Urinary bladder (tissue), 4 donors: ENCODE data around the gene NEK2. TPM values are rescaled to one million over a fixed set of nuclear protein-coding genes. Genes with fewer than 3 reads are reported as not detected.
A peak's percentile ranks its signal among the peaks of the same experiment; 100 is the strongest.
"Not testable (repeated sequence)": the region's sequence is repeated elsewhere in the genome, so short reads cannot be mapped to it uniquely, and the experiment has no call there.

Source experiments
- DNase-seq: peaks from one replicate; pipeline ENCODE4 v3.0.0-alpha.2; 2015; ENCODE audit errors: extremely low spot score
- H3K27ac ChIP-seq: one replicate; pipeline ENCODE4 v1.5.1; 2013; ENCODE audit warnings: low read depth, mild to moderate bottlenecking, moderate library complexity
- H3K36me3 ChIP-seq: one replicate; pipeline ENCODE4 v1.6.1; 2013; ENCODE audit warnings: mild to moderate bottlenecking, moderate library complexity; ENCODE audit not compliant: insufficient read depth
- H3K4me1 ChIP-seq: one replicate; pipeline ENCODE4 v1.6.1; 2013; ENCODE audit warnings: mild to moderate bottlenecking, moderate library complexity; ENCODE audit not compliant: insufficient read depth
- H3K4me3 ChIP-seq: one replicate; pipeline ENCODE4 v1.5.1; 2013; ENCODE audit warnings: low read depth, low read length
- WGBS: extraction: QIAGEN DNeasy Blood & Tissue Kit; methylation state at CpG from one replicate; pipeline ENCODE4 v1.1.7; 2013; 5-methylcytosine and 5-hydroxymethylcytosine counted together
- polyA plus RNA-seq: library from polyadenylated mRNA; stranded (reverse); fragments of 200-250 nt; gene quantifications from one replicate; pipeline ENCODE4 v1.2.3, GENCODE V29; 2013
- total RNA-seq: library from RNA; depleted of rRNA; stranded (reverse); fragments of >200 nt; gene quantifications from one replicate; pipeline ENCODE4 v1.2.3, GENCODE V29; 2014
- donor health status: healthy with polysubstance abuse.
- donor health status: healthy.

NEK2 gene
- total and polyA plus RNA-seq, 2 donors: 0.18 to 13.1 TPM

DNA sequence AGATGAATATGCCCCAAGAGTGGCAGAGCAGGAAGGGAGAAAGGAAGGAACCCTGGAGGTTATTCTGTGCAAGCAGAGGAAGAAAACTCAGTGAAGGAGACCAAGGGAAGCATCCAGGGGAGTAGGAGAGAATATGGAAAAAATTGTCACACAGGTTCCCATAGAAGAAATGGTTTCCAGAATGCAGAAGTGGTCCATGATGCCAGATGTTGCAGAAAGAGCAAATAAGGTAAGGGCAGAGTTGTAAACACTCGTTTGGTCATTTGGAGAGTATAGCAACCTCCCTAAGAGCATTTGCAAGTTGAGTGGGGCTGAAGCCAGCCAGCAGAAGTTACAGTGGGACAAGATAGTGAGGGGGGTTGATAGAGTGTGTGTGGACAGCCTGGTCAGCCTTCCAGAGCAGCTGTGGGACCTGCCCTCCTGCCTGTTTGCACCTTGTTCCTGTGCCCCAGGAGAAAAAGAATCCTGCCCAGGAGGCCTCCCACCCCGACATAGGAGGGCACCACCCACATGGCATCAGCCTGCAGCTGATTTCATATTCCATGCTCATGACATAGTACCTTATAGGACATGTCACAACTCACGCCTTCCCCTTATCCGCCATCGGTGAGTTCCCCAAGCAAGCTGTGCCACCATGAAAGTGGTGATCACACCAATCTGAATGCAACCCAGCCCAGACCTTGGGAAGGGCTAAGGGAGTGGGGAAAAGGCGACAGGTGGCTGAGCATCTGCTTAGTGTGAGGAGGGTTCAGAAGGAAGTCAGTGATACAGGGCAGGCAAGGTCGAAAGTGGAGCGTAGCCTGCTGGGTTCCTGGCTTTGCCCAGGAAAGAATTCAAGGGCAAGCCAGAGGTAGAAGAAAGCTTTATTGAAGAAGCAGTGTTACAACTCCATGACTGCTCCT lies 8.2 kb upstream of the NEK2 start:
- DNase-seq: no peak
- 83% methylated on average over 8 of the region's 8 CpGs for WGBS

DNA sequence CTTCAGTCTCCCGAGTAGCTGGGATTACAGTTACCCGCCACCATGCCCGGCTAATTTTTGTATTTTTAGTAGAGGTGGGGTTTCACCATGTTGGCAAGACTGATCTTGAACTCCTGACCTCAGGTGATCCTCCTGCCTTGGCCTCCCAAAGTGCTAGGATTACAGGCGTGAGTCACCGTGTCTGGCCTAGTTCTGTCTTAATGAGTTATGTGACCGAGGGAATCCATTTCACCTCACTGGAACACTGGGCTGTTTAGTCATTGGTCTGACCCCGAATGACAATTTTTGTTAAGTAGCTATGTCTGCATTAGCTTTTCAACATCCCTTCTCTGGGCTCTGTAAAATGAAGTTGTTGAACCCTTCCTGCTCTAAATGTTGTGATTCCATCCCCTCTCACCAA lies 6.8 kb upstream of the NEK2 start:
- H3K4me1 ChIP-seq, DNase-seq, H3K4me3 ChIP-seq, H3K36me3 ChIP-seq, H3K27ac ChIP-seq: not testable (repeated sequence)
- 93% methylated on average over 7 of the region's 7 CpGs for WGBS

More for the DNA sequence above, 8.2 kb upstream of the NEK2 start:
- H3K36me3 ChIP-seq: no peaks in the 10 kb centered on the region
- H3K4me1 ChIP-seq: no peaks in the 10 kb centered on the region
- no peak overlapping the region for H3K4me3 ChIP-seq
- H3K27ac ChIP-seq: no peak overlapping the region

DNA sequence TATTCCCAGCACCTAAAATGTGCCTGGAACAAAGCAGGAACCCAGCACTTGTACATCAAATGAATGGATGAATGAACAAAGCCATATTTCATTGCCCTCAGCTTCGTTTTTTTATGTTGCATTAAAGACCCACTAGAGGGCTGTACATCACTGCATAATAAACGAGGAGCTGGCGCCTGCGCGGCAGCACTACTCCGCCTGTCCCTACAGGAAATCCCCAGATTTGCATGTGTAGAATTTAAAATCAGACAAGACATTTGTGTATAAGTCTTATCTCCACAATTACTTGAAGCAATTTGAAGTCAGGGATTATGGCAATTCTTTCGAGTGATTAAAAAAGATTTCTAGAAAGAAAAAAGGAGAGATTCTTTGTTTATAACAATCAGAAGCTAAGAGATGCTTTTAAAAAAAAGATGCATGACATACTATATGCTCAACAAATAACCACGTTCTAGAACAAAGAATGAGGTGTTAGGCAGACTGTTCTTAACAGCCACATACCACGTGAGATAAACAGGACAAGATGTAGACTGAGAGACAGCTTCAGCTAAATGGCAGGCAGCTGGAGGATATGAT lies 5.4 kb upstream of the NEK2 start:
- Histone ChIP-seq H3K4me1 (no peaks in the 10 kb centered on the region), H3K4me3 (no peak overlapping the region), H3K27ac (no peak overlapping the region), H3K36me3 (no peaks in the 10 kb centered on the region)
- WGBS: 2% methylated on average over 9 of the region's 9 CpGs
- DNase-seq: peak; percentile 71

DNA sequence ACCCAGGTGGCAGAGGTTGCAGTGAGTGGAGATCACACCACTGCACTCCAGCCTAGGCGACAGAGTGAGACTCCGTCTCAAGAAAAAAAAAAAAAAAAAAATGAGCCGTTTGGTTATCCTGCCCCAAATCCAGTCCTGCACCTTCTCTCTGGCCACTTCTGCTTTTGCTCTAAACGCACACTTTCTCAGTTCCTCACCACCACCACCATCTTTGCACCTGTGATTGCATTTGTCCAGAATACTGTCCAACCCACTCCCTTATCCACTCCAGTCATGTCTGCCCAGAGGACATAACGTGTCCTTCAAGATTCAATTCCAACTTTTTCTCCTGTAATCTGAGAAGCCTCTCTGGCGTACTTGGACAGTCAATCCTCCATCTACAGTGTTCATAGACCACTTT lies 2.2 kb upstream of the NEK2 start:
- 58% methylated on average over 6 of the region's 6 CpGs for WGBS
- Histone ChIP-seq H3K4me3 (no peak overlapping the region), H3K4me1 (no peaks in the 10 kb centered on the region), H3K27ac (no peak overlapping the region), H3K36me3 (no peaks in the 10 kb centered on the region)
- DNase-seq: no peak

DNA sequence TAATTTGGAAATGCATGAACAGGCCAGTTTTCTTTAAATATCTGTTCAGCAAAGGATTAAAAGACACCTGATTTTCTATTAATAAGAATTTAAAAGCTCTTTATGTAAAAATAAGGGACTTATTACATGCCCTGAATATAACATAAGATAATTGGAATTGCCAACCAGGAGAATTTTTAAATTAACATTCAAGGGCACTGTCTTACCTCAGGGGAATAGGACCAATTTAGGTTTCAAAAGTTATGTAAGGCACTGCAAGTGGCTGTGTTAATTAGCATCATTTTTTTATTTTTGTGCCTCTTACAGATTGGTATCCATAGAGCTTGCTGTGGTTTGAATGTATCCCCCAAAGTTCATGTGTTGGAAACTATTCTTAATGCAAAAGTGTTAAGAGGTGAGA lies 1.3 kb upstream of the NEK2 start:
- no peak for DNase-seq
- Histone ChIP-seq H3K27ac (no peak overlapping the region), H3K4me1 (no peaks in the 10 kb centered on the region), H3K4me3 (no peak overlapping the region), H3K36me3 (no peaks in the 10 kb centered on the region)

DNA sequence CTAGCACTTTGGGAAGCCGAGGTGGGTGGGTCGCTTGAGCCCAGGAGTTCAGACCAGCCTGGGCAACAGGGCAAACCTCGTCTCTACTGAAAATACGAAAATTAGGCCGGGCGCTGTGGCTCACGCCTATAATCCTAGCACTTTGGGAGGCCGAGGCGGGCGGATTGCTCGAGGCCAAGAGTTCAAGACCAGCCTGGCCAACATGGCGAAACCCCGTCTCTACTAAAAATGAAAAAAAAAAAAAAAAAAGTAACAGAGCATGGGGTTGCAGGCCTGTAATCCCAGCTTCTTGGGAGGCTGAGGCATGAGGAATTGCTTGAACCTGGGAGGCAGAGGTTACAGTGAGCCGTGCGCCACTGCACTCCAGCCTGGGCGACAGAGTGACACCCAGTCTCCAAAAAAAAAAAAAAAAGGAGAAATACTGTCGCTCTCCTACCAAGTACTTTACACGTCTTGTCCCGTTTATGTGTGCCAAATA lies 724 bp upstream of the NEK2 start:
- Histone ChIP-seq H3K36me3 (no peaks in the 10 kb centered on the region), H3K4me1 (no peaks in the 10 kb centered on the region), H3K4me3 (peak overlapping the region; percentile 42), H3K27ac (no peak overlapping the region)
- DNase-seq: no peak
- 32% methylated on average over 19 of the region's 19 CpGs for WGBS

DNA sequence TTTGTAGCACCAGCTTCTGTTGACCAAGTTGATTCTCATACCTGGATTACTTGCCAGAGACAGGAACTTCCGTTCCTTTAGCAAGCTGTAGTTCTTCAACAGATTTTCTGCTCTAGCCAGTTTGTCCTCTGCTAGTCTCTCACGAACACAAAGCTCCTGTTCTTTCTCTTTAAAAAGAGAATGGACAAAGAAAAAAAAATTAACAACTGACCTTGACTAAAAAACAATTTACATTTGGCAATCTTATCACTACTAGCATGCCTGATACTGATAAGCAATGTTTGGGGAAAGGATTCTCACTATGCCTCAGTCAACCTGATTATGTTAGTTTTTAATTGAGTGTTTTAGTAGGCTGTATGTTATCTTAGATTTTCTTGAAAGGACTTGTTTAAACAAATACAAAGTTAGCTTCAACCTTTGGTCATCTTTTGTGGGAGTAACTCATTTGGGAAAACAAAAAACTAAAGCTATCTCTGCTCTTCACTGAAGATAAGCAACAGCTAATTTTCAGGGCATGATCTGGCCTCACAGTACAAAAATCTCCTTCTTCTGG lies 8.3 kb downstream of the NEK2 start:
- Histone ChIP-seq H3K4me3 (no peak overlapping the region), H3K27ac (no peak overlapping the region), H3K4me1 (no peaks in the 10 kb centered on the region), H3K36me3 (no peaks in the 10 kb centered on the region)
- no peak for DNase-seq
- WGBS: 39% methylated on average over 2 of the region's 2 CpGs

DNA sequence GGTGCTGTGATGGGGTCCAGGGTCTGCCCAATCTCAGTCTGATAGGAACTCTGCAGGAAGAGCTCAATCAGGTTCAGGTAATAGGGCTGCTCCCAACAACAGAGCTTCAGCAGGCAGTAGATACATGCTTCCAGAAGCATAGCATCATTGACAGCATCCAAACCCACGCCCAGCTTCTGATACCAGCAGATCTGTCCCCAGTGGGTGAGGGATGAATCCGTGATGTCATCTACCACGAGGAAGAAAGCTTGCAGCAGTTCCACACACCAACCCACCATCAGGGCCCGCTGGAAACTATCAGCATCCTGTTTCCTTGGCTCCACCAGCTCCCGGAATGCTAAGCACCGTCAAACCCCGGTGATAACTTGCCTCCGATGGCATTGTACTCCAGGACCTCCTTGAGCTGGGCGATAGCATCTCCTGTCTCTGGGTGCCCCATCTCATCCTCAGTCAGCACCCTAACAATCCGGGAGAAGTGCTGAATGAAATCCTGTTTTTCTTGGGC lies 14.7 kb downstream of the NEK2 start:
- WGBS: 91% methylated on average over 10 of the region's 10 CpGs
- Histone ChIP-seq H3K4me1 (no peaks in the 10 kb centered on the region), H3K4me3 (no peak overlapping the region), H3K36me3 (no peaks in the 10 kb centered on the region), H3K27ac (no peak overlapping the region)
- no peak for DNase-seq

DNA sequence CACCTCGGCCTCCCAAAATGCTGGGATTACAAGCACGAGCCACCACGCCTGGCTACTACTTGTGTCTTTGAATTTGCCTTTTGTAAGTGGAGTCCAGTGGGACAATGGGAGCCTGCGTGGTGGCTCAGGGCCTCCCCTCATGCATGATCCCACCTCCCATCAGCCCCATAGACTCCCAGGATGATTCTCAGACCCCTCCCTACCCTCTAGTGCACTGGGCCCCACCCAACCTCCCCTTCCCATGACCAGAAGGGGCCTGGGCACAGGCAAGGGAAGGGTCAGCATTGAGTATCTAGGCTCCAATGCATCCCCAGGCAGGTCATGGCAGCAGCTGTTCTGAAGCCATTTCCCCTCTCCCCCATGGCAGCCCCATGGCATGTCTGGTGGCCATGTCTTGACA lies 18.7 kb downstream of the NEK2 start:
- 93% methylated on average over 4 of the region's 4 CpGs for WGBS
- no peak overlapping the region for H3K4me3 ChIP-seq
- no peaks in the 10 kb centered on the region for H3K4me1 ChIP-seq
- no peak for DNase-seq
- no peaks in the 10 kb centered on the region for H3K36me3 ChIP-seq
- no peak overlapping the region for H3K27ac ChIP-seq

DNA sequence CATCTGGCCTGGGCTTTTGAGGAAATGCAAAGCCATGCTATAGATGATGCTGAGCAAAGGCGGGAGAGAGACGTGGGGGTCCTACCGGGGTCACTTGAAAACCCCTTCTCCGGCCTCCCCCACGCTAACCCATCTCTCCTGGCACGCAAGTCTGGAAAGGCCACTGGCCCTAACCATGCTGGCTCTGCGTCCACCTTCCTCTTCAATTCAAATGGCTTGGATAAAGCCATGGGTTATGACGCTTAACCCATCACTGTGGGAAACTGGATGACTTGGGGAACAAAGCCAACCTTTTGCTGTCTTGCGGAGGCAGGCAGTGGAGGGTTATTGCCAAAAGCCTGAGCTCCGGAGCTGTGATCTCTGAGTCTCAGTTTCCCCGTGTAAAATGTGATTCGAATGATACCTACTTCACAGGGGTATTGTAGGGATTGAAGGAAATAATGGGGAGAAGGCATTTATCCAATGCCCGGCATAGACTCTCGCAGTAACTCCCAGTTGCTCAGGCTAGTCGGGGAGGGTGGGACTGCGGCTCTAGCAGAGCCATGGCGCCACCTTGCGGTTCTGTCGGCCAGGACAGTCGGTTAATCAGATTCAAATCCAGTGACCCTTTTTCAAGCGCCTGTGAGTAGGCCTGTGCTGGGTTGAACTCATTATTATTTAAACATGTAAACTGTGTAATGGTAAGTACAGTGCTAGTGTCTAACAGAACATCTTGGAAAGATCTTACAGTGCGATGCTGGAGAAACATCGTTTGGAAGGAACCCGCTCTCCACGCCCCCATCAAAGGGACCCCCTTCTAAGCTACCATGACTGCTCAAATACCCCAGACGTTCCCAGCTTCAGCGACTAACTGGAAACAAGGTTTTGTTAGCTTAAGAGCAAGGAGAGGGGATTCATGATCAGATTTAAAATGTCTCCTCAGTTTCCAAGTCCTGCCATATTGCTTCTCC lies 20.3 kb downstream of the NEK2 start:
- Histone ChIP-seq H3K36me3 (no peaks in the 10 kb centered on the region), H3K27ac (no peak overlapping the region), H3K4me1 (no peaks in the 10 kb centered on the region), H3K4me3 (no peak overlapping the region)
- peak; percentile 73 for DNase-seq
- 42% methylated on average over 27 of the region's 27 CpGs for WGBS

DNA sequence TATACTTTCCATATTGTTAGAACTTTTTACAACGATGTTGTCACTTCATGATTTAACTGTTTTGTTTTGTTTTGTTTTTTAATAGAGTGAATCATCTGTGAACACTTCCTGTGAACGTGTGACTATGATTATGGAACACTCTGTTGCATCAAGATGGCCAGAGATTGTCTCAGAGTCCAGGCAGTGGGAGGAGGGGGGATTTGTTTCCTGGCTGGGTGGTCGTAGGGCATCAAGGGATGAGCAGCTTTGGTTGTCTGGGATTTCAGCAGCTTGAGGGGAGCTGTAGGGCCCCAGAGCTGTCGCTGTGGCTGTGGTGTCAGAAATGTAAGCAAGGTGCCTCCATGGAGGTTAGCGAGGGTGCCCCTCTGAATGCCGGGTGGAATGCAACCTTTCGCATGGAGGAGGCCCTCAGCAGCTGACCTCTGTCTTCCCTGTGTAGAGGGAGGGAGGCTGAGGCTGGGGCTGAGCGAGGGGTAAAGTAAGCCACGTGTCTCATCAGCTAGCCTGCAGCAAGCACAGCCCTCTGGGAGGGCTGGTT lies 21.4 kb downstream of the NEK2 start:
- Histone ChIP-seq H3K36me3 (no peaks in the 10 kb centered on the region), H3K4me3 (no peak overlapping the region), H3K4me1 (no peaks in the 10 kb centered on the region), H3K27ac (no peak overlapping the region)
- no peak for DNase-seq
- 57% methylated on average over 9 of the region's 9 CpGs for WGBS

DNA sequence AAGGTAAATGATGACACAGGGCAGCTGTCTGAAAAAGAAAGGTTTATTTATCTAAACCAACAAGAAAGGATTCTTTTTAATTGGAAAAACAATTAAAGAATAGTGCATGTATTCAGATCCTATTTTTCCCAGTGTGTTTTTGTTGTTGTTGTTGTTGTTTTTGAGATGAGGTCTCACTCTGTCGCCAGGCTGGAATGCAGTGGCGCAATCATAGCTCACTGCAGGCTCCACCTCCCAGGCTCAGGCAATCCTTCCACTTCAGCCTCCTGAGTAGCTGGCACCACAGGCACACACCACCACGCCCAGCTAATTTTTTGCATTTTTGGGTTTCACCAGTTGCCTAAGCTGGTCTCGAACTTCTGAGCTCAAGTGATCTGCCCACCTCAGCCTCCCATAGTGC lies 22.1 kb downstream of the NEK2 start:
- Histone ChIP-seq H3K4me1 (no peaks in the 10 kb centered on the region), H3K27ac (no peak overlapping the region), H3K4me3 (no peak overlapping the region), H3K36me3 (no peaks in the 10 kb centered on the region)
- DNase-seq: no peak
- WGBS: 88% methylated on average over 4 of the region's 4 CpGs

DNA sequence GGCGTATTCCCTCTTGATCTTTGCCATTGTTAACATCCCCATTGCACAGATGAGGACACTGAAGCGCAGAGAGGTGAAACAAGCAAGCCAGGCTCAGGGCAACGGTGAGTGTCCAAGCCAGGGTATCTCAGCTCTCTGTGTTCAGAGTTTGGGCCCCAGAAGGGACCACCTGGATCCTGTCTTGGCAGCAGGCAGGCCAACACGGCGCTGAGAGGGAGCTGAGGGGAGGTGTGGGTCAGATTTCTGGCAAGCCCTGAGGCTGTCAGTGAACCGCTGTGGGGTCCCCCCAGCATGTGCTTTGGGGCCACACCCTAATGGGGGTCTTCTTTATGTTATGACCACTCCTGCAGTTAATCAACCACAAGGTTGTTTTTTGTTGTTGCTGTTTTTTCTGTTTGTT lies 23.1 kb downstream of the NEK2 start:
- Histone ChIP-seq H3K27ac (no peak overlapping the region), H3K4me1 (no peaks in the 10 kb centered on the region), H3K36me3 (no peaks in the 10 kb centered on the region), H3K4me3 (no peak overlapping the region)
- no peak for DNase-seq
- 76% methylated on average over 6 of the region's 6 CpGs for WGBS
